Hematopoietic multipotent progenitor cell treated with erythropoietin and hydrocortisone succinate and interleukin-3 and kit ligand, for 6 days (in vitro differentiated cells): ENCODE data around the gene UXS1.
"Not testable (repeated sequence)": the region's sequence is repeated elsewhere in the genome, so short reads cannot be mapped to it uniquely, and the experiment has no call there.

Experiments
- DNase-seq: peaks from one replicate; pipeline ENCODE4 v3.0.0-alpha.2; 2015

UXS1 gene

GRCh38 chr2:106159866-106160785 lies 34.0 kb downstream of the UXS1 start:
- peak; percentile 57 for DNase-seq

- no peak for DNase-seq
Measured at GRCh38 chr2:106158871-106159270, 35.2 kb downstream of the UXS1 start.

- no peak for DNase-seq
Measured at GRCh38 chr2:106158131-106158530, 36.0 kb downstream of the UXS1 start.

- no peak for DNase-seq
Measured at GRCh38 chr2:106157416-106157815, 36.7 kb downstream of the UXS1 start.

- DNase-seq = peak; percentile 36
Measured at GRCh38 chr2:106156305-106157296, 37.5 kb downstream of the UXS1 start.

- DNase-seq = no peak
Measured at GRCh38 chr2:106153781-106154180, 40.3 kb downstream of the UXS1 start.

- DNase-seq = no peak
Measured at GRCh38 chr2:106147665-106148064, 46.4 kb downstream of the UXS1 start.

- no peak for DNase-seq
Measured at GRCh38 chr2:106147159-106147558, 46.9 kb downstream of the UXS1 start.

GRCh38 chr2:106144621-106145331 lies 49.3 kb downstream of the UXS1 start:
- DNase-seq = no peak

GRCh38 chr2:106143495-106144215 lies 50.4 kb downstream of the UXS1 start:
- DNase-seq = no peak

GRCh38 chr2:106142683-106143082 lies 51.4 kb downstream of the UXS1 start:
- no peak for DNase-seq

GRCh38 chr2:106140913-106141312 lies 53.2 kb downstream of the UXS1 start:
- peak; percentile 17 for DNase-seq

GRCh38 chr2:106140113-106140512 lies 54.0 kb downstream of the UXS1 start:
- DNase-seq = no peak

- DNase-seq = no peak
Measured at GRCh38 chr2:106139238-106139935, 54.7 kb downstream of the UXS1 start.

- no peak for DNase-seq
Measured at GRCh38 chr2:106138543-106139237, 55.4 kb downstream of the UXS1 start.

- DNase-seq = no peak
Measured at GRCh38 chr2:106137731-106138521, 56.2 kb downstream of the UXS1 start.

- not testable (repeated sequence) for DNase-seq
Measured at GRCh38 chr2:106131192-106131591, 62.9 kb downstream of the UXS1 start.

GRCh38 chr2:106130251-106130998 lies 63.7 kb downstream of the UXS1 start:
- DNase-seq = no peak

GRCh38 chr2:106129592-106129991 lies 64.5 kb downstream of the UXS1 start:
- no peak for DNase-seq
